ENCODE measurements around the gene CGRRF1. TPM values are rescaled to one million over a fixed set of nuclear protein-coding genes. Genes with fewer than 3 reads are reported as not detected.

The CGRRF1 gene
- total RNA-seq, 2 experiments from 2014 or later: 34.5 to 42.8 TPM

- Mint-ChIP-seq H3K4me3 (no peak overlapping the region), H3K27ac (no peak overlapping the region), H3K9me3 (no peaks in the 10 kb centered on the region), H3K27me3 (peaks cover 34% of the 10 kb centered on the region), H3K36me3 (ENCODE audit: low read depth) (no peaks in the 10 kb centered on the region), H3K4me1 (ENCODE audit: low read depth) (no peaks in the 10 kb centered on the region)
- intact Hi-C loops (cut with DNase I, micrococcal nuclease): loop anchor here (10.0 kb wide), 2 partner anchors 107 to 1347 kb away; partner anchors contain the start of genes CDKN3 (in 1 of the 2) and DDHD1 (in 1 of the 2)
- no peak for ATAC-seq (ENCODE audit: poor library complexity)
- ChIA-PET POLR2A (no interaction called here), CTCF (interaction anchor here (0.7 kb wide), 2 partner anchors 29 to 660 kb away, joined by 3 to 6 read pairs; no protein-coding TSS in a partner anchor)
- no peak overlapping the region for H3K27ac ChIP-seq (ENCODE audit: low read depth in 1 of 2, low read length in 2 of 2)
- no peaks in the 10 kb centered on the region for H3K4me1 ChIP-seq (ENCODE audit: insufficient read depth, low read length)
- no peaks in the 10 kb centered on the region for H3K9me3 ChIP-seq (ENCODE audit: control insufficient read depth in 1 of 2, insufficient read depth in 1 of 2, low read length in 2 of 2)
- H3K4me3 ChIP-seq (ENCODE audit: low read length): no peak overlapping the region
- TF ChIP-seq CTCF (IDR thresholded peaks at IDR 0.05): no peak
- no peaks in the 10 kb centered on the region for H3K27me3 ChIP-seq (ENCODE audit: control insufficient read depth in 1 of 2, insufficient read depth in 2 of 2, low read length in 2 of 2)
- no peaks in the 10 kb centered on the region for H3K36me3 ChIP-seq (ENCODE audit: insufficient read depth, low read length)
- DNase-seq: no peak
These were observed 8.2 kb upstream of the CGRRF1 start for GRCh38 chr14:54501480-54501879.

GRCh38 chr14:54502602-54503001 is 7.1 kb upstream of the CGRRF1 start:
- no peaks in the 10 kb centered on the region for H3K9me3 Mint-ChIP-seq
- no peaks in the 10 kb centered on the region for H3K36me3 ChIP-seq (ENCODE audit: insufficient read depth, low read length)
- ChIA-PET CTCF (no interaction called here), POLR2A (no interaction called here)
- intact Hi-C loops (cut with DNase I, micrococcal nuclease): loop anchor here (10.0 kb wide), 2 partner anchors 108 to 1348 kb away; partner anchors contain the start of genes CDKN3 (in 1 of the 2) and DDHD1 (in 1 of the 2)
- TF ChIP-seq CTCF (IDR thresholded peaks at IDR 0.05): no peak
- H3K4me3 ChIP-seq (ENCODE audit: low read length): no peak overlapping the region
- peak in 1 of 14 experiments; percentile 20 for DNase-seq
- no peaks in the 10 kb centered on the region for H3K4me1 ChIP-seq (ENCODE audit: insufficient read depth, low read length)
- no peak for ATAC-seq (ENCODE audit: poor library complexity)
- H3K27me3 ChIP-seq (ENCODE audit: control insufficient read depth in 1 of 2, insufficient read depth in 2 of 2, low read length in 2 of 2): no peaks in the 10 kb centered on the region
- no peak overlapping the region for H3K27ac Mint-ChIP-seq
- no peaks in the 10 kb centered on the region for H3K36me3 Mint-ChIP-seq (ENCODE audit: low read depth)
- no peaks in the 10 kb centered on the region for H3K4me1 Mint-ChIP-seq (ENCODE audit: low read depth)
- no peak overlapping the region for H3K27ac ChIP-seq (ENCODE audit: low read depth in 1 of 2, low read length in 2 of 2)
- H3K9me3 ChIP-seq (ENCODE audit: control insufficient read depth in 1 of 2, insufficient read depth in 1 of 2, low read length in 2 of 2): no peaks in the 10 kb centered on the region
- H3K4me3 Mint-ChIP-seq: no peak overlapping the region
- peaks cover 34% of the 10 kb centered on the region for H3K27me3 Mint-ChIP-seq

- no peaks in the 10 kb centered on the region for H3K36me3 ChIP-seq (ENCODE audit: insufficient read depth, low read length)
- H3K9me3 ChIP-seq (ENCODE audit: control insufficient read depth in 1 of 2, insufficient read depth in 1 of 2, low read length in 2 of 2): no peaks in the 10 kb centered on the region
- ChIA-PET CTCF (no interaction called here), POLR2A (interaction anchor here (0.6 kb wide), 2 partner anchors 14 to 114 kb away, joined by 3 to 4 read pairs; partner anchors contain the start of gene GMFB)
- no peak overlapping the region for H3K27ac Mint-ChIP-seq
- no peak overlapping the region for H3K27ac ChIP-seq (ENCODE audit: low read depth in 1 of 2, low read length in 2 of 2)
- ATAC-seq (ENCODE audit: poor library complexity) (no peak), DNase-seq (peak in 1 of 14 experiments; percentile 18)
- no peaks in the 10 kb centered on the region for H3K4me1 ChIP-seq (ENCODE audit: insufficient read depth, low read length)
- no peaks in the 10 kb centered on the region for H3K36me3 Mint-ChIP-seq (ENCODE audit: low read depth)
- H3K4me3 ChIP-seq (ENCODE audit: low read length): no peak overlapping the region
- no peaks in the 10 kb centered on the region for H3K9me3 Mint-ChIP-seq
- no peaks in the 10 kb centered on the region for H3K4me1 Mint-ChIP-seq (ENCODE audit: low read depth)
- no peak for TF ChIP-seq CTCF (IDR thresholded peaks at IDR 0.05)
- H3K4me3 Mint-ChIP-seq: no peak overlapping the region
- H3K27me3 Mint-ChIP-seq: peaks cover 28% of the 10 kb centered on the region
- H3K27me3 ChIP-seq (ENCODE audit: control insufficient read depth in 1 of 2, insufficient read depth in 2 of 2, low read length in 2 of 2): no peaks in the 10 kb centered on the region
- intact Hi-C loops (cut with DNase I, micrococcal nuclease): loop anchor here (10.0 kb wide), 2 partner anchors 109 to 1349 kb away; partner anchors contain the start of genes CDKN3 (in 1 of the 2) and DDHD1 (in 1 of the 2)
These were observed 6.2 kb upstream of the CGRRF1 start for GRCh38 chr14:54503486-54503885.

Measured in CD4-positive, alpha-beta T cell (primary cell).